Right lobe of liver (tissue), 6 donors: ENCODE measurements around the gene PICALM. TPM values are rescaled to one million over a fixed set of nuclear protein-coding genes. Genes with fewer than 3 reads are reported as not detected.

Experiments
- ATAC-seq, 4 donors: fragments of 200-7000 bp; cut with Tn5 transposase; one replicate each; pipeline ENCODE4 v1.9.1; 2020; ENCODE audit warnings: mild to moderate bottlenecking in 4 of 4, moderate library complexity in 4 of 4
- DNase-seq, 3 donors: peaks; one replicate each; pipeline ENCODE4 v3.0.0-alpha.2; 2020
- H3K27ac ChIP-seq, 3 donors: fragments of 200-600 bp; one replicate each; pipeline ENCODE4 v1.8.0; 2022
- H3K27me3 ChIP-seq, 2 donors: fragments of 200-600 bp; one replicate each; pipeline ENCODE4 v1.8.0; 2022
- H3K36me3 ChIP-seq, 4 donors: fragments of 200-600 bp; sonication (generic) in 1 of 4; one replicate each; pipeline versions ENCODE4 v1.5.1 to v1.8.0; 2017 to 2022; ENCODE audit warnings: control low read depth in 1 of 4
- H3K4me1 ChIP-seq, 4 donors: fragments of 200-600 bp; sonication (generic) in 1 of 4; one replicate each; pipeline versions ENCODE4 v1.5.1 to v1.8.0; 2017 to 2022; ENCODE audit warnings: control low read depth in 1 of 4
- H3K4me3 ChIP-seq, 3 donors: fragments of 200-600 bp; one replicate each; pipeline ENCODE4 v1.8.0; 2022
- H3K9me3 ChIP-seq, 4 donors: fragments of 200-600 bp; sonication (generic) in 1 of 4; one replicate each; pipeline versions ENCODE4 v1.5.1 to v1.8.0; 2017 to 2022; ENCODE audit warnings: control low read depth in 1 of 4
- POLR2A ChIP-seq: fragments of 450-650 bp; IDR thresholded peaks from one replicate; pipeline ENCODE4 v1.6.1; 2017; ENCODE audit warnings: antibody characterized with exemption, mild to moderate bottlenecking
- WGBS: methylation state at CpG from one replicate; pipeline ENCODE4 v1.1.6; 2018; ENCODE audit warnings: low coverage, low lambda C conversion rate; ENCODE audit not compliant: insufficient coverage; ENCODE audit errors: missing lambda C conversion rate; 5-methylcytosine and 5-hydroxymethylcytosine counted together
- intact Hi-C, 2 donors: fragments of 100-400 bp; cut with DNase I; formaldehyde crosslinking; loops; one replicate each; pipeline versions ENCODE4 v1.11.2 to v1.14.1; 2022
- total RNA-seq, 6 experiments: library from RNA; depleted of rRNA in 2 of 6; stranded (reverse); fragments of >200 nt in 2 of 6; fragmentation: NEBNext Ultra II Directional in 3 of 6; extraction: Animal tissue kit (Norgen Biotek cat#: 25700) in 3 of 6; gene quantifications; one replicate each; pipeline versions ENCODE4 v1.1.0 to v1.2.4, GENCODE V29; 2016 to 2023
- TF ChIP-seq, protein P1 (sequence below), 4 donors: fragments of 200-600 bp in 3 of 4; fragments of 450-650 bp in 1 of 4; IDR thresholded peaks; one replicate each; pipeline versions ENCODE4 v1.5.1 to v1.8.0; 2016 to 2022; ENCODE audit warnings: antibody characterized with exemption in 4 of 4, mild to moderate bottlenecking in 2 of 4
- donor health status: DM: no; HTN: yes; CAD: no.
- donor health status: DM: no; HTN: no; CAD: no.
- donor health status: DM: no; HTN: no; CAD: no.
- donor health status: DM: no; HTN: yes; CAD: no.
- donor health status: DM: no; HTN: yes; CAD: no.

PICALM gene
- total RNA-seq, 6 experiments from 2014 or later: 84.1 to 137 (median 97.6) TPM

DNA sequence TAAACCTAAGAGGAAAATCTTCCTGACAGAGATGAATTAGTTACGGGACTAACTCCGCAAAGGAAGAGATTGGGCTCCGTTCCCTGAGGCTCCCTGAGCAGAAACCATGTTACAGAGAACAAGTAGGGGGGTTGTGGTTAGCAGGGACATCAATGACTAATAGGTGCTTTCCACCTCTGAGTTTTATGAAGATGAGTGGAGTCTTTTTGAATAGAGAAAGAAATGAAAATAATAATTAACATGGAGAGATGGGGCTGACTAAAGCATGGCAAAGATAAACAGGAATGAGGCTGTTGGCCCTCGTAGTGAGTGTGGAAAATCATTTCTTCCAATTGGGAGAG is 47.5 kb upstream of the PICALM start:
- Histone ChIP-seq H3K9me3 (no peaks in the 10 kb centered on the region), H3K27me3 (no peaks in the 10 kb centered on the region), H3K4me1 (peaks cover 0 to 9% (median 0%) of the 10 kb centered on the region in 4 donors), H3K4me3 (no peak overlapping the region), H3K27ac (no peak overlapping the region), H3K36me3 (no peaks in the 10 kb centered on the region)
- intact Hi-C loops: no loop called here
- ATAC-seq: peak in 1 of 4 donors; percentile 56
- no peak for DNase-seq
- no peak for TF ChIP-seq POLR2A
- TF ChIP-seq, protein P1, sequence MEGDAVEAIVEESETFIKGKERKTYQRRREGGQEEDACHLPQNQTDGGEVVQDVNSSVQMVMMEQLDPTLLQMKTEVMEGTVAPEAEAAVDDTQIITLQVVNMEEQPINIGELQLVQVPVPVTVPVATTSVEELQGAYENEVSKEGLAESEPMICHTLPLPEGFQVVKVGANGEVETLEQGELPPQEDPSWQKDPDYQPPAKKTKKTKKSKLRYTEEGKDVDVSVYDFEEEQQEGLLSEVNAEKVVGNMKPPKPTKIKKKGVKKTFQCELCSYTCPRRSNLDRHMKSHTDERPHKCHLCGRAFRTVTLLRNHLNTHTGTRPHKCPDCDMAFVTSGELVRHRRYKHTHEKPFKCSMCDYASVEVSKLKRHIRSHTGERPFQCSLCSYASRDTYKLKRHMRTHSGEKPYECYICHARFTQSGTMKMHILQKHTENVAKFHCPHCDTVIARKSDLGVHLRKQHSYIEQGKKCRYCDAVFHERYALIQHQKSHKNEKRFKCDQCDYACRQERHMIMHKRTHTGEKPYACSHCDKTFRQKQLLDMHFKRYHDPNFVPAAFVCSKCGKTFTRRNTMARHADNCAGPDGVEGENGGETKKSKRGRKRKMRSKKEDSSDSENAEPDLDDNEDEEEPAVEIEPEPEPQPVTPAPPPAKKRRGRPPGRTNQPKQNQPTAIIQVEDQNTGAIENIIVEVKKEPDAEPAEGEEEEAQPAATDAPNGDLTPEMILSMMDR (IDR thresholded peaks at IDR 0.05): no peak
- 69% methylated on average over 4 of the region's 4 CpGs for WGBS

DNA sequence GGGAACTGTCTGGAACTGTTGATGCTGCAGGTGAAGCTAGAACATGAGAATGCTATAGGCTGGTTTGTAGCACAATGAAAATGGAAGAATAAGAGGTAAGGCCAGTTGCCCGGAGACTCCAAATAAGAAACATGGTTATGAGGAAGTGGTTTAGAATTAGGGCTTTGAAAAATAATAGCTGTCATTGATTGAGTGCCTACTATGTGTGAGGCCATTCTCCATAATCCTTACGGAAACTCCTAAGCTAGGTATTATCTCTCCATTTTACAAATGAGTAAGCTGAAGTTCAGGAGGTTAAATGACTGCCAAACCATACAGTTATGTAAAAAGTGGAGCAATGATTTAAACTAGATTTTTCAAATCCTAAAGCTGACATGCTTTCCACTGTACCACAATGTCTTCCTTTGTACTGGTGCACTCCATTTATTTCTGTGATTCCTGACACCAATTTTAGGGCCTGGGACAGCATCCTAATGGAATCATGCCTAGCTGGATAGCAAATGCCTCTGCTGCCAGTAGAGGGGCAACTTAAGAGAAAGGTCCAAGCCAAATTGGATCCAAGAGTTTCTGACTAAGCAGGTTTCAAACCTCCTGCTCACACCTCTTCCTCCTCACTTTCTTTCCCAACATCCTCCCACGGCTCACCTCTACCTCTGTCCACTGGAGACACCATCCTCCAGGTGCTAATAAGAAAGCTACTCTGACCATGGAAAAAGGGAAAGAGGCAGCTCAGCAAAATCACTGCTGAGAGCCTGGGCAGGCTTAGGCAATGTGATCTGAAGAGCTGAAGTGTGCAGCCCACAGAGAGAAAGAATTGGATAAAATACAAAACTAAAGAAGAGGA is 46.9 kb upstream of the PICALM start:
- intact Hi-C loops: no loop called here

DNA sequence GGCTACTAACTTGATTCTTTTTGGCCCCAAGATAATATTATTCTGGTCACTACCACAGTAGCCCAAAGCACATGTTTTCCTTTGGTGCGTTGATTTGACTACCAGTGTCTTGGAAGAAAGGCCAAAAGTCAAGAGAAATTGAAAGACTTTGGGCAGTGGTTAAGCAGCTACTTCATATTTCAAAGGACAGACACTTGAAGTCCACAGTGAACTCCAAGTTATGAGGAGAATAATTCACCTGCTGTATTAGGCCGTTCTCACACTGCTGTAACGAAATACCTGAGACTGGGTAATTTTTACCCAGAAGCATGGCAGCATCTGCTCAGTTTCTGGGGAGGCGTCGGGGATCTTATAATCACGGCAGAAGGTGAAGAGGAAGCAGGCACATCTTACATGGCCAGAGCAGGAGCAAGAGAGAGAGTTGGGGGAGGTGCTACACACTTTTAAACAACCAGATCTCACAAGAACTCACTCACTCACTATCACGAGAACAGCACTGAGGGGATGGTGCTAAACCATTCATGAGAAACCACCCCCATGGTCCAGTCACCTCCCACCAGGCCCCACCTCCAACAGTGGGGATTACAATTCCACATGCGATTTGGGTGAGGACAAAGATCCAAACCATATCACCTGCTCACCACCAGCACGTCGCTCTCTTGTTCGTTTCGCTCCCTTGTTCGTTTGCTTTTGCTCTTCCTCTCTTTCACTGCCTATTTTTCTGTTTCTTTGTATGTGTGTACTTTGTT is 40.2 kb upstream of the PICALM start:
- intact Hi-C loops: no loop called here
- no peaks in the 10 kb centered on the region for H3K4me1 ChIP-seq
- no peaks in the 10 kb centered on the region for H3K27me3 ChIP-seq
- ATAC-seq (no peak), DNase-seq (no peak)
- H3K9me3 ChIP-seq: no peaks in the 10 kb centered on the region
- no peak overlapping the region for H3K4me3 ChIP-seq
- TF ChIP-seq POLR2A: no peak
- TF ChIP-seq, protein P1 (IDR thresholded peaks at IDR 0.05): no peak
- no peaks in the 10 kb centered on the region for H3K36me3 ChIP-seq
- no peak overlapping the region for H3K27ac ChIP-seq
- WGBS: 94% methylated on average over 10 of the region's 13 CpGs

More for the DNA sequence above, 46.9 kb upstream of the PICALM start:
- Histone ChIP-seq H3K27me3 (no peaks in the 10 kb centered on the region), H3K27ac (no peak overlapping the region), H3K4me3 (no peak overlapping the region), H3K36me3 (no peaks in the 10 kb centered on the region), H3K9me3 (no peaks in the 10 kb centered on the region), H3K4me1 (peaks cover 0 to 3% (median 0%) of the 10 kb centered on the region in 4 donors)
- no peak for TF ChIP-seq POLR2A
- TF ChIP-seq, protein P1 (IDR thresholded peaks at IDR 0.05): no peak
- peak in 1 of 4 donors; percentile 13 for ATAC-seq
- 72% methylated on average over 3 of the region's 3 CpGs for WGBS
- no peak for DNase-seq

DNA sequence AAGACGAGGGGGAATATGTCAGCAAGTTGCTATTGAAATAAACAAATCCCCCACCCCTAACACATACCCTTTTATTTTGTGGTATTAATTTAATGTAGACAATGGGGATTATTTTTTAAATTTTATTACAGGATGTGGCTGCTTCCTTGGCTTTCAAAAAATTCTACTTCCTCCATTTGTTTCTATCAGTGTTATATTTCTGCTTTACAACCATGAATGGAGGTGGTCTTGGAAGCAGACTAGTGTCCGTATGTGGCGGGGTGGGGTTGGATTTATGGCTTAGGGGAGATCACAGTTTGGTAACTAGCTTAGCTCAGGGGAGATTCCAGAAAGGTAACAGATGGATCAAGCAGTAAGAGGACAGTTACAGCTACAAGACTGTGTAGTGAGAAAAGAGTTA is 39.3 kb upstream of the PICALM start:
- Histone ChIP-seq H3K27ac (no peak overlapping the region), H3K9me3 (no peaks in the 10 kb centered on the region), H3K27me3 (no peaks in the 10 kb centered on the region), H3K36me3 (no peaks in the 10 kb centered on the region), H3K4me3 (no peak overlapping the region), H3K4me1 (no peaks in the 10 kb centered on the region)
- no peak for TF ChIP-seq POLR2A
- TF ChIP-seq, protein P1 (IDR thresholded peaks at IDR 0.05): no peak
- intact Hi-C loops: no loop called here
- 47% methylated on average over 3 of the region's 3 CpGs for WGBS
- ATAC-seq: no peak
- no peak for DNase-seq
